HCT116 (cell line): ENCODE results near the gene CAPNS1. TPM values are rescaled to one million over a fixed set of nuclear protein-coding genes. Genes with fewer than 3 reads are reported as not detected.

ENCODE experiments used
- ATAC-seq: fragments of 200-7000 bp; cut with Tn5 transposase; 2 replicates; pipeline ENCODE4 v1.9.1; 2020; ENCODE audit warnings: mild to moderate bottlenecking, moderate library complexity
- BruUV-seq: library from RNA; stranded (reverse); fragments of 400-500 nt; replicated peaks from 2 replicates; lab custom pipeline; 2021; lab: Mats Ljungman, UMichigan
- CTCF ChIA-PET: fragments of 300-600 bp; sonication (Branson Sonifier 250); formaldehyde crosslinking; loops from one replicate; lab custom pipeline; 2021; ENCODE audit warnings: antibody characterized with exemption; lab: Charles Lee
- POLR2A ChIA-PET: fragments of 300-600, 350-600 bp; sonication (Branson Sonifier 250); formaldehyde crosslinking; loops from one replicate; lab custom pipeline; 2021; ENCODE audit warnings: antibody characterized with exemption; lab: Charles Lee
- RAD21 ChIA-PET, 2 experiments: fragments of 300-600 bp; sonication (Branson Sonifier 250); formaldehyde crosslinking; loops; one replicate each; lab custom pipeline; 2023; ENCODE audit warnings: low total read pairs in 2 of 2; ENCODE audit not compliant: uncharacterized antibody in 2 of 2, unreplicated experiment in 2 of 2, low non-redundant PET in 1 of 2; lab: Charles Lee
- DNase-seq: peaks from one replicate; pipeline ENCODE4 v3.0.0-alpha.2; 2010; ENCODE audit warnings: low read depth, low spot score
- H2AFZ ChIP-seq: fragments of 200-600 bp; shearing (Covaris generic), sonication (generic); 2 replicates; pipeline ENCODE4 v1.6.1; 2017; ENCODE audit warnings: low read depth, mixed run types, mixed read lengths, antibody characterized with exemption, low read length; ENCODE audit not compliant: poor library complexity, severe bottlenecking
- H3K27ac ChIP-seq: 2 replicates; pipeline ENCODE4 v1.5.1; 2012; ENCODE audit warnings: low read depth, low read length
- H3K27me3 ChIP-seq: fragments of 200-600 bp; sonication (generic); 2 replicates; pipeline ENCODE4 v1.6.1; 2016; ENCODE audit warnings: mixed run types, low read length, mixed read lengths; ENCODE audit not compliant: insufficient read depth
- H3K36me3 ChIP-seq, 2 experiments: fragments of 200-500 bp in 1 of 2; fragments of 200-600 bp in 1 of 2; sonication (Bioruptor generic) in 1 of 2; sonication (generic) in 1 of 2; 2 replicates each; pipeline versions ENCODE4 v1.5.1 to v1.6.1; 2014 to 2016; ENCODE audit warnings: low read length in 2 of 2, inconsistent platforms in 1 of 2, mixed read lengths in 1 of 2, mixed run types in 1 of 2; ENCODE audit not compliant: insufficient read depth in 2 of 2, control insufficient read depth in 1 of 2
- H3K4me1 ChIP-seq, 2 experiments: fragments of 200-600 bp in 1 of 2; sonication (generic) in 1 of 2; 2 replicates each; pipeline versions ENCODE4 v1.5.1 to v1.6.1; 2012 to 2017; ENCODE audit warnings: low read length in 2 of 2, inconsistent platforms in 1 of 2, mild to moderate bottlenecking in 1 of 2, mixed read lengths in 1 of 2, mixed run types in 1 of 2, moderate library complexity in 1 of 2; ENCODE audit not compliant: insufficient read depth in 2 of 2, control insufficient read depth in 1 of 2
- H3K4me2 ChIP-seq: fragments of 200-600 bp; sonication (generic); 2 replicates; pipeline ENCODE4 v1.6.1; 2017; ENCODE audit warnings: mixed run types, low read length, mixed read lengths
- H3K4me3 ChIP-seq, 2 experiments: fragments of 200-600 bp in 1 of 2; sonication (generic) in 1 of 2; replicated peaks in 1 of 2; 2 replicates each; pipeline ENCODE4 v1.5.1; 2011 to 2016; ENCODE audit warnings: low read length in 2 of 2, control low read depth in 1 of 2, low read depth in 1 of 2, mild to moderate bottlenecking in 1 of 2, mixed read lengths in 1 of 2, mixed run types in 1 of 2
- H3K79me2 ChIP-seq: fragments of 200-600 bp; sonication (generic); 2 replicates; pipeline ENCODE4 v1.6.1; 2017; ENCODE audit warnings: mild to moderate bottlenecking, mixed run types, low read length, moderate library complexity, mixed read lengths; ENCODE audit not compliant: insufficient read depth
- H3K9ac ChIP-seq: fragments of 200-600 bp; sonication (generic); 2 replicates; pipeline ENCODE4 v1.6.1; 2016; ENCODE audit warnings: low read length, mixed read lengths
- H3K9me2 ChIP-seq: fragments of 200-600 bp; sonication (generic), shearing (Covaris generic); 2 replicates; pipeline ENCODE4 v1.6.1; 2017; ENCODE audit warnings: mixed run types, mild to moderate bottlenecking, moderate library complexity; ENCODE audit not compliant: insufficient read depth
- H3K9me3 ChIP-seq, 2 experiments: fragments of 200-500 bp in 1 of 2; fragments of 200-600 bp in 1 of 2; sonication (Bioruptor generic) in 1 of 2; sonication (generic) in 1 of 2; 2 replicates each; pipeline ENCODE4 v1.6.1; 2014 to 2017; ENCODE audit warnings: low read length in 2 of 2, mixed read lengths in 2 of 2, inconsistent platforms in 1 of 2, low read depth in 1 of 2, mild to moderate bottlenecking in 1 of 2, mixed run types in 1 of 2, moderate library complexity in 1 of 2; ENCODE audit not compliant: control insufficient read depth in 1 of 2, insufficient read depth in 1 of 2
- H4K20me1 ChIP-seq: fragments of 200-600 bp; sonication (generic), shearing (Covaris generic); 2 replicates; pipeline ENCODE4 v1.6.1; 2017; ENCODE audit warnings: mixed run types, mild to moderate bottlenecking, moderate library complexity; ENCODE audit not compliant: insufficient read depth
- CTCF ChIP-seq, 3 experiments: fragments of 200-600 bp in 1 of 3; sonication (generic) in 1 of 3; IDR thresholded peaks in 2 of 3; conservative IDR thresholded peaks in 1 of 3; 2 replicates each; pipeline ENCODE4 v1.5.1; 2012 to 2017; ENCODE audit warnings: low read depth in 2 of 3, low read length in 2 of 3, antibody characterized with exemption in 1 of 3, borderline replicate concordance in 1 of 3, control low read depth in 1 of 3, mild to moderate bottlenecking in 1 of 3, mixed read lengths in 1 of 3, mixed run types in 1 of 3, moderate library complexity in 1 of 3; ENCODE audit not compliant: insufficient read depth in 1 of 3
- EZH2phosphoT487 ChIP-seq: fragments of 200-600 bp; IDR thresholded peaks from 2 replicates; pipeline ENCODE4 v1.6.1; 2018; ENCODE audit warnings: antibody characterized with exemption, borderline replicate concordance
- JUND ChIP-seq: IDR thresholded peaks from 2 replicates; pipeline ENCODE4 v1.6.1; 2012
- RAD21 ChIP-seq: IDR thresholded peaks from 2 replicates; pipeline ENCODE4 v1.6.1; 2012; ENCODE audit warnings: low read depth, mild to moderate bottlenecking
- SP1 ChIP-seq: IDR thresholded peaks from 2 replicates; pipeline ENCODE4 v1.6.1; 2012; ENCODE audit warnings: low read depth
- ZFX ChIP-seq: fragments of 450-650 bp; IDR thresholded peaks from 2 replicates; pipeline ENCODE4 v1.6.1; 2017
- intact Hi-C: fragments of 100-400 bp; cut with micrococcal nuclease; formaldehyde crosslinking; loops from 2 replicates; pipeline ENCODE4 v1.10.0; 2022
- total RNA-seq: library from RNA; stranded (reverse); gene quantifications from one replicate; pipeline ENCODE4 v1.2.1, GENCODE V29; 2021; ENCODE audit not compliant: unreplicated experiment
- TF ChIP-seq, protein P1 (sequence below): IDR thresholded peaks from 2 replicates; pipeline ENCODE4 v1.6.1; 2012; ENCODE audit warnings: low read depth

Gene CAPNS1
- total RNA-seq, 1 experiment from 2014 or later, result 621 TPM

- Histone ChIP-seq H4K20me1 (no peaks in the 10 kb centered on the region), H3K9me3 (no peaks in the 10 kb centered on the region), H3K36me3 (peaks cover 0 to 7% of the 10 kb centered on the region in 2 experiments; a peak in 1 of 4 replicates), H3K79me2 (no peaks in the 10 kb centered on the region), H3K27ac (no peak overlapping the region), H3K9me2 (no peaks in the 10 kb centered on the region), H3K27me3 (no peaks in the 10 kb centered on the region), H3K4me1 (no peaks in the 10 kb centered on the region), H2AFZ (no peak overlapping the region), H3K9ac (no peak overlapping the region), H3K4me2 (no peak overlapping the region), H3K4me3 (no peak overlapping the region)
- CTCF ChIA-PET, result no interaction called here
- RAD21 ChIA-PET, result no interaction called here
- ATAC-seq (no peak), DNase-seq (no peak)
- TF ChIP-seq SP1, result no peak
- no peak for TF ChIP-seq EZH2phosphoT487
- TF ChIP-seq RAD21, result no peak
- TF ChIP-seq CTCF (IDR thresholded peaks at IDR 0.05 in 2 of 3, conservative IDR thresholded peaks at IDR 0.05 in 1 of 3; ENCODE audit: borderline replicate concordance in 1 of 3, insufficient read depth in 1 of 3, low read depth in 2 of 3, low read length in 2 of 3), result no peak
- TF ChIP-seq, protein P1, sequence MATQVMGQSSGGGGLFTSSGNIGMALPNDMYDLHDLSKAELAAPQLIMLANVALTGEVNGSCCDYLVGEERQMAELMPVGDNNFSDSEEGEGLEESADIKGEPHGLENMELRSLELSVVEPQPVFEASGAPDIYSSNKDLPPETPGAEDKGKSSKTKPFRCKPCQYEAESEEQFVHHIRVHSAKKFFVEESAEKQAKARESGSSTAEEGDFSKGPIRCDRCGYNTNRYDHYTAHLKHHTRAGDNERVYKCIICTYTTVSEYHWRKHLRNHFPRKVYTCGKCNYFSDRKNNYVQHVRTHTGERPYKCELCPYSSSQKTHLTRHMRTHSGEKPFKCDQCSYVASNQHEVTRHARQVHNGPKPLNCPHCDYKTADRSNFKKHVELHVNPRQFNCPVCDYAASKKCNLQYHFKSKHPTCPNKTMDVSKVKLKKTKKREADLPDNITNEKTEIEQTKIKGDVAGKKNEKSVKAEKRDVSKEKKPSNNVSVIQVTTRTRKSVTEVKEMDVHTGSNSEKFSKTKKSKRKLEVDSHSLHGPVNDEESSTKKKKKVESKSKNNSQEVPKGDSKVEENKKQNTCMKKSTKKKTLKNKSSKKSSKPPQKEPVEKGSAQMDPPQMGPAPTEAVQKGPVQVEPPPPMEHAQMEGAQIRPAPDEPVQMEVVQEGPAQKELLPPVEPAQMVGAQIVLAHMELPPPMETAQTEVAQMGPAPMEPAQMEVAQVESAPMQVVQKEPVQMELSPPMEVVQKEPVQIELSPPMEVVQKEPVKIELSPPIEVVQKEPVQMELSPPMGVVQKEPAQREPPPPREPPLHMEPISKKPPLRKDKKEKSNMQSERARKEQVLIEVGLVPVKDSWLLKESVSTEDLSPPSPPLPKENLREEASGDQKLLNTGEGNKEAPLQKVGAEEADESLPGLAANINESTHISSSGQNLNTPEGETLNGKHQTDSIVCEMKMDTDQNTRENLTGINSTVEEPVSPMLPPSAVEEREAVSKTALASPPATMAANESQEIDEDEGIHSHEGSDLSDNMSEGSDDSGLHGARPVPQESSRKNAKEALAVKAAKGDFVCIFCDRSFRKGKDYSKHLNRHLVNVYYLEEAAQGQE, result no peak
- TF ChIP-seq JUND, result no peak
- TF ChIP-seq ZFX, result no peak
- POLR2A ChIA-PET, result no interaction called here
- no TSS peak for BruUV-seq
- intact Hi-C loops, result no loop called here
Observed at GRCh38 chr19:36163813-36164212, 23.9 kb downstream of the CAPNS1 start.
